Caco-2 (cell line): ENCODE measurements around the gene CLDN14. TPM values are rescaled to one million over a fixed set of nuclear protein-coding genes. Genes with fewer than 3 reads are reported as not detected.

Source experiments
- BruUV-seq: library from RNA; stranded (reverse); fragments of 400-500 nt; replicated peaks from 2 replicates; lab custom pipeline; 2021; lab: Mats Ljungman, UMichigan
- CTCF ChIA-PET: fragments of 300-600 bp; sonication (Branson Sonifier 250); formaldehyde crosslinking; loops from one replicate; lab custom pipeline; 2022; ENCODE audit warnings: antibody characterized with exemption; lab: Charles Lee
- POLR2A ChIA-PET: fragments of 300-600 bp; sonication (Branson Sonifier 250); formaldehyde crosslinking; loops from one replicate; lab custom pipeline; 2022; ENCODE audit warnings: antibody characterized with exemption; lab: Charles Lee
- DNase-seq, 2 experiments: peaks; one replicate each; pipeline versions ENCODE4 v3.0.0 to v3.0.0-alpha.2; 2020 to 2022
- H3K27me3 ChIP-seq: replicated peaks from 2 replicates; pipeline ENCODE4 v1.6.0; 2011; ENCODE audit warnings: low read length; ENCODE audit not compliant: control insufficient read depth, insufficient read depth
- H3K36me3 ChIP-seq: 2 replicates; pipeline ENCODE4 v1.5.1; 2011; ENCODE audit warnings: low read length; ENCODE audit not compliant: control insufficient read depth, insufficient read depth
- H3K4me1 ChIP-seq: fragments of 250-450 bp; sonication (Bioruptor Pico); 2 replicates; pipeline ENCODE4 v1.5.1; 2020; ENCODE audit warnings: mild to moderate bottlenecking
- H3K4me3 ChIP-seq: 2 replicates; pipeline ENCODE4 v1.5.1; 2011; ENCODE audit warnings: low read depth, mild to moderate bottlenecking, control low read depth, low read length
- H3K9me3 ChIP-seq: fragments of 250-450 bp; sonication (Bioruptor Pico); 2 replicates; pipeline ENCODE4 v1.5.1; 2020; ENCODE audit warnings: mild to moderate bottlenecking, moderate library complexity
- H3K27ac Mint-ChIP-seq: one replicate; pipeline ENCODE4 v1.8.0; 2022; ENCODE audit warnings: mixed read lengths; ENCODE audit not compliant: unreplicated experiment
- H3K27me3 Mint-ChIP-seq: one replicate; pipeline ENCODE4 v1.8.0; 2022; ENCODE audit warnings: mixed read lengths; ENCODE audit not compliant: insufficient read depth, unreplicated experiment
- H3K36me3 Mint-ChIP-seq: one replicate; pipeline ENCODE4 v1.8.0; 2022; ENCODE audit warnings: mild to moderate bottlenecking, mixed read lengths; ENCODE audit not compliant: insufficient read depth, unreplicated experiment
- H3K4me1 Mint-ChIP-seq: one replicate; pipeline ENCODE4 v1.8.0; 2022; ENCODE audit warnings: low read depth, mixed read lengths; ENCODE audit not compliant: unreplicated experiment
- H3K4me3 Mint-ChIP-seq: one replicate; pipeline ENCODE4 v1.8.0; 2022; ENCODE audit warnings: mild to moderate bottlenecking, moderate library complexity, mixed read lengths; ENCODE audit not compliant: unreplicated experiment
- H3K9me3 Mint-ChIP-seq: one replicate; pipeline ENCODE4 v1.8.0; 2022; ENCODE audit warnings: mixed read lengths; ENCODE audit not compliant: unreplicated experiment
- intact Hi-C: fragments of 100-400 bp; cut with micrococcal nuclease; formaldehyde crosslinking; loops from one replicate; pipeline ENCODE4 v1.10.0; 2022; ENCODE audit not compliant: unreplicated experiment
- total RNA-seq: library from RNA; stranded (reverse); gene quantifications from 2 replicates; pipeline ENCODE4 v1.2.3, GENCODE V29; 2022
- TF ChIP-seq, protein P1 (sequence below), 2 experiments: fragments of 200-600 bp in 1 of 2; IDR thresholded peaks; 1 replicate in 1 of 2; 2 replicates in 1 of 2; pipeline versions ENCODE4 v1.5.1 to v1.8.0; 2011 to 2022; ENCODE audit warnings: antibody characterized with exemption in 1 of 2, control low read depth in 1 of 2, inconsistent platforms in 1 of 2, low read depth in 1 of 2, low read length in 1 of 2, mild to moderate bottlenecking in 1 of 2, moderate library complexity in 1 of 2; ENCODE audit not compliant: insufficient read depth in 1 of 2, severe bottlenecking in 1 of 2, unreplicated experiment in 1 of 2

CLDN14 gene
- total RNA-seq, 1 experiment from 2014 or later: not detected

DNA sequence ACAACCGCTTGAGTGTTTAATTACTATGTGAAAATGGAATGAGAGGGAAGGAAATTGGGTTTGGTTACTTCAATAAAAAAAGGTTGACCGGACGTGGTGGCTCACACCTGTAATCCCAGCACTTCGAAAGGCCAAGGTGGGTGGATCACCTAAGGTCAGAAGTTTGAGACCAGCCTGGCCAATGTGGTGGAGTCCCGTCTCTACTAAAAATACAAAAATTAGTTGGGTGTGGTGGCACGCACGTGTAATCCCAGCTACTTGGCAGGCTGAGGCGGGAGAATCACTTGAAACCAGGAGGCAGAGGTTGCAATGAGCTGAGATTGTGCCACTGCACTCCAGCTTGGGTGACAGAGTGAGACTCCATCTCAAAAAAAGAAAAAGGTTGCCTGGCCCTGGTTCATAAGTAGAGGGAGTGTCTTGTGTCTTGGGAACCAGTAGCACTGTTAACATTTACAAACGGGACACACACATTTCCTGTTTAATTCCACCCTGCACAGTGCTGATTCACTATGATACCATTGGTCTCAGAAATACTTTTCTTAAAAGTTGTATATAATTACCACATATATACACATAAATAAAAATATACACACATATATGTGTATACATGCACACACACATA is 27.6 kb upstream of the CLDN14 start:
- no peaks in the 10 kb centered on the region for H3K27me3 Mint-ChIP-seq
- no peak overlapping the region for H3K27ac Mint-ChIP-seq
- no peak overlapping the region for H3K4me3 Mint-ChIP-seq
- peaks cover 7% of the 10 kb centered on the region for H3K9me3 Mint-ChIP-seq
- Histone ChIP-seq H3K4me3 (no peak overlapping the region), H3K4me1 (peaks cover 3% of the 10 kb centered on the region; the same call in 1 of the 2 replicates), H3K27me3 (no peaks in the 10 kb centered on the region), H3K9me3 (no peaks in the 10 kb centered on the region), H3K36me3 (no peaks in the 10 kb centered on the region)
- TF ChIP-seq, protein P1, sequence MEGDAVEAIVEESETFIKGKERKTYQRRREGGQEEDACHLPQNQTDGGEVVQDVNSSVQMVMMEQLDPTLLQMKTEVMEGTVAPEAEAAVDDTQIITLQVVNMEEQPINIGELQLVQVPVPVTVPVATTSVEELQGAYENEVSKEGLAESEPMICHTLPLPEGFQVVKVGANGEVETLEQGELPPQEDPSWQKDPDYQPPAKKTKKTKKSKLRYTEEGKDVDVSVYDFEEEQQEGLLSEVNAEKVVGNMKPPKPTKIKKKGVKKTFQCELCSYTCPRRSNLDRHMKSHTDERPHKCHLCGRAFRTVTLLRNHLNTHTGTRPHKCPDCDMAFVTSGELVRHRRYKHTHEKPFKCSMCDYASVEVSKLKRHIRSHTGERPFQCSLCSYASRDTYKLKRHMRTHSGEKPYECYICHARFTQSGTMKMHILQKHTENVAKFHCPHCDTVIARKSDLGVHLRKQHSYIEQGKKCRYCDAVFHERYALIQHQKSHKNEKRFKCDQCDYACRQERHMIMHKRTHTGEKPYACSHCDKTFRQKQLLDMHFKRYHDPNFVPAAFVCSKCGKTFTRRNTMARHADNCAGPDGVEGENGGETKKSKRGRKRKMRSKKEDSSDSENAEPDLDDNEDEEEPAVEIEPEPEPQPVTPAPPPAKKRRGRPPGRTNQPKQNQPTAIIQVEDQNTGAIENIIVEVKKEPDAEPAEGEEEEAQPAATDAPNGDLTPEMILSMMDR (IDR thresholded peaks at IDR 0.05; ENCODE audit: insufficient read depth in 1 of 2, low read depth in 1 of 2, low read length in 1 of 2, severe bottlenecking in 1 of 2, unreplicated experiment in 1 of 2): no peak
- BruUV-seq: no TSS peak
- intact Hi-C loops: no loop called here
- DNase-seq: no peak
- POLR2A ChIA-PET: no interaction called here
- CTCF ChIA-PET: no interaction called here
- peaks cover 11% of the 10 kb centered on the region for H3K4me1 Mint-ChIP-seq
- H3K36me3 Mint-ChIP-seq: no peaks in the 10 kb centered on the region

DNA sequence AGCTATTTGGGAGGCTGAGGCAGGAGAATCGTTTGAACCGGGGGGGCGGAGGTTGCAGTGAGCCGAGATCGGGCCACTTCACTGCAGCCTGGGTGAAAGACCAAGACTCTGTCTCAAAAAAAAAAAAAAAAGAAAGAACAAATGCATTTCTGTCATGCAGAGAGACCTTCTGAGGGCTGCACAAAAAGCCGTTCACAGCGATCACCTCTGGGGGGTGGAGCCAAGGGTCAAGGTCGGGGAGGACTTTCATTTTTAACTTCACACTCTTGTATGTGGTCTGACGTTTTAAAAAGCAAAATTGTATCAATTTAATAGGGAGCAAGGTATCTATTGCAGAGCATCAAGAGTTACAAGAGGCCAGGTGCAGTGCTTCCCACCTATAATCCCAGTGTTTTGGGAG is 26.6 kb upstream of the CLDN14 start:
- Mint-ChIP-seq H3K9me3 (peaks cover 7% of the 10 kb centered on the region), H3K36me3 (no peaks in the 10 kb centered on the region), H3K4me3 (no peak overlapping the region), H3K27ac (no peak overlapping the region), H3K4me1 (peaks cover 11% of the 10 kb centered on the region), H3K27me3 (no peaks in the 10 kb centered on the region)
- no peak overlapping the region for H3K4me3 ChIP-seq
- no peaks in the 10 kb centered on the region for H3K27me3 ChIP-seq
- DNase-seq: no peak
- ChIA-PET POLR2A (no interaction called here), CTCF (no interaction called here)
- no TSS peak for BruUV-seq
- H3K9me3 ChIP-seq: no peaks in the 10 kb centered on the region
- intact Hi-C loops: no loop called here
- TF ChIP-seq, protein P1 (IDR thresholded peaks at IDR 0.05; ENCODE audit: insufficient read depth in 1 of 2, low read depth in 1 of 2, low read length in 1 of 2, severe bottlenecking in 1 of 2, unreplicated experiment in 1 of 2): no peak
- H3K36me3 ChIP-seq: no peaks in the 10 kb centered on the region
- peaks cover 3% of the 10 kb centered on the region; the same call in 1 of the 2 replicates for H3K4me1 ChIP-seq

DNA sequence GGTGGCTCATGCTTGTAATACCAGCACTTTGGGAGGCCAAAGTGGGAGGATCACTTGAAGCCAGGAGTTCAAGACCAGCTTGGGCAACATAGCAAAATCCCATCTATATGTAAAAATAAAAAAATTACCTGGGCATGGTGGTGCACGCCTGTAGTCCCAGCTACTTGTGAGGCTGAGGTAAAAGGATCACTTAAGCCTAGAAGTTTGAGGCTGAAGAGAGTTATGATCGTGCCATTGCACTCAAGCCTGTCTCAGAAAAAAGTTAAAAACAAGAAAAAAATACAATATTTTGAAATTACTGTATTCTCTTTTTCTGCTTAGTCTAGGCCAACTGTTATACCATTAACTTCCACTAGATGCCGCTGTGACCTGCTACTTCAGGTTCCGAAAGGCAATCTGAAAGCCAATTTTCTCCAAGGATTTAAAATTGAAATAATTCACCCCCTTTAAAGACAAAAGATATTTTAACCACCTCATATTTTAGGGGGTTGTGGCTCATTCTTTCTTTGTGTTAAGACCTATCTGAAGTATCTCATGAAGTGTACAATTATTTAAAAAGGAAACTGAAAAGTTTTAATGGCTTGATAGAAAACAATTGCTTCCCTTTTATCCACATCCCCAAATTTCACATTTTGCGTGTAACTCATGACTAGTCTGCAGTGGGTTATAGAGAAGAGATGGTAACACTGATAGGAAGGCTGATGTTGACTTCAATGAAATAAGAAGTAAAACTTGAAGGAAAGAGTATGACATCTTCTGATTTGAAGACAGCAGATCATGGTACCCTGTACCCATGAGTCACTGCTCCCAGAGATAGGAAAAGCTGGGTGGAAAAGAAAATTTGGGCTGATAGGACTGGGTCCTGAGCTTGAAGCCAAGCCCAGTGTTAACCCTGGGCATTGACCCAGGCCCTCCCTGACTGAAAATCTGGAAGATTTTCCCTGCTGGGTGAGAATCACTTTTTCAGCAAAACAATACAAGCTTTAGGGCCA is 24.4 kb upstream of the CLDN14 start:
- POLR2A ChIA-PET: no interaction called here

More for the DNA sequence above, 24.4 kb upstream of the CLDN14 start:
- DNase-seq: peak in 1 of 2 experiments; percentile 41
- Mint-ChIP-seq H3K4me1 (peaks cover 11% of the 10 kb centered on the region), H3K9me3 (peaks cover 7% of the 10 kb centered on the region), H3K4me3 (no peak overlapping the region), H3K27me3 (no peaks in the 10 kb centered on the region), H3K36me3 (no peaks in the 10 kb centered on the region), H3K27ac (no peak overlapping the region)
- no TSS peak for BruUV-seq
- no peaks in the 10 kb centered on the region for H3K4me1 ChIP-seq
- H3K27me3 ChIP-seq: no peaks in the 10 kb centered on the region
- H3K9me3 ChIP-seq: no peaks in the 10 kb centered on the region
- CTCF ChIA-PET: interaction anchor here (1.0 kb wide), 1 partner anchor 413 kb away, joined by 3 read pairs; no protein-coding TSS in a partner anchor
- no peak overlapping the region for H3K4me3 ChIP-seq
- no peaks in the 10 kb centered on the region for H3K36me3 ChIP-seq
- intact Hi-C loops: loop anchor here (1.0 kb wide), 1 partner anchor 423 kb away; no protein-coding TSS in a partner anchor
- TF ChIP-seq, protein P1 (IDR thresholded peaks at IDR 0.05; ENCODE audit: insufficient read depth in 1 of 2, low read depth in 1 of 2, low read length in 1 of 2, severe bottlenecking in 1 of 2, unreplicated experiment in 1 of 2): peak; percentile 76 to 81
